ENCODE data around the gene NELL1.

DNA sequence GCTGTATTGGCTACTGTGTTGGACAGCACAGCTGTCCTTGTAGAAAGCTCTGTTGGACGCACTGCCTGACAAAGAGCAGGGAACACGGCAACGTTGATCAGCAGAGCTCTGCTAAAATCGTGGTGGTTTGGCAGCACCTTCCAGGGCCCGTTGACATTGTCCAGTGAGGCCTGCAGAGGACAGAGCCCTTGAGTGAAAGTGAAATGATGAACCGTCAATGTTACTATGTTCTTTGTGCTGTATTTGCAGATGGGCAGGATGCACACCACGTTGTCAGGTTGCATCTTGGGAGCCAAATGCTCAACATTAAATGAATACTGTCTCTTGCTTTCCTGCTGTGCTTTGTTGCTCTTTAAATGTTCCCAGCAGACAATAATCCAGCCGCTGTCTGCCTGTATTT, 69.7 kb downstream of the NELL1 start:
- TF ChIP-seq POLR2A (IDR thresholded peaks at IDR 0.05; ENCODE audit: low read depth, low read length) (no peak), PAX5 (IDR thresholded peaks at IDR 0.05; ENCODE audit: insufficient read depth, low read length, severe bottlenecking) (no peak), SPI1 (IDR thresholded peaks at IDR 0.05; ENCODE audit: low read depth, low read length) (no peak), POLR2AphosphoS5 (IDR thresholded peaks at IDR 0.05; ENCODE audit: low read depth, low read length) (no peak), TAF1 (IDR thresholded peaks at IDR 0.05; ENCODE audit: low read depth, low read length) (no peak), POU2F2 (IDR thresholded peaks at IDR 0.05; ENCODE audit: low read depth, low read length) (no peak)
